ENCODE results near the gene MTNR1A. TPM values are rescaled to one million over a fixed set of nuclear protein-coding genes. Genes with fewer than 3 reads are reported as not detected.
"Not testable (repeated sequence)": the region's sequence is repeated elsewhere in the genome, so short reads cannot be mapped to it uniquely, and the experiment has no call there.

The MTNR1A gene
- total RNA-seq, 1 experiment from 2014 or later, result not detected

- no peaks in the 10 kb centered on the region for H3K4me1 Mint-ChIP-seq (ENCODE audit: low read depth, unreplicated experiment)
- no peak overlapping the region for H3K4me3 Mint-ChIP-seq (ENCODE audit: unreplicated experiment)
- no peaks in the 10 kb centered on the region for H3K9me3 ChIP-seq
- peaks cover 6% of the 10 kb centered on the region for H3K27me3 Mint-ChIP-seq (ENCODE audit: insufficient read depth, unreplicated experiment)
- CTCF ChIA-PET, result no interaction called here
- no peaks in the 10 kb centered on the region for H3K36me3 ChIP-seq (ENCODE audit: control insufficient read depth, insufficient read depth, low read length)
- no peak overlapping the region for H3K27ac Mint-ChIP-seq (ENCODE audit: unreplicated experiment)
- no peak for DNase-seq
- H3K27me3 ChIP-seq (replicated peaks; ENCODE audit: control insufficient read depth, insufficient read depth, low read length), result no peaks in the 10 kb centered on the region
- TF ChIP-seq CTCF (IDR thresholded peaks at IDR 0.05; ENCODE audit: insufficient read depth in 1 of 2, low read depth in 1 of 2, low read length in 1 of 2, severe bottlenecking in 1 of 2, unreplicated experiment in 1 of 2), result no peak
- no peaks in the 10 kb centered on the region for H3K9me3 Mint-ChIP-seq (ENCODE audit: unreplicated experiment)
- BruUV-seq (replicated peaks), result no TSS peak
- POLR2A ChIA-PET, result no interaction called here
- no peaks in the 10 kb centered on the region for H3K4me1 ChIP-seq
- intact Hi-C loops (cut with micrococcal nuclease; ENCODE audit: unreplicated experiment), result no loop called here
- no peaks in the 10 kb centered on the region for H3K36me3 Mint-ChIP-seq (ENCODE audit: insufficient read depth, unreplicated experiment)
- H3K4me3 ChIP-seq (ENCODE audit: low read depth, low read length), result no peak overlapping the region
Measured at GRCh38 chr4:186514271-186514950, 41.0 kb downstream of the MTNR1A start.

GRCh38 chr4:186504771-186505170, 50.6 kb downstream of the MTNR1A start:
- POLR2A ChIA-PET, result not testable (repeated sequence)

GRCh38 chr4:186502231-186502630, 53.1 kb downstream of the MTNR1A start:
- Mint-ChIP-seq H3K27ac (ENCODE audit: unreplicated experiment) (no peak overlapping the region), H3K9me3 (ENCODE audit: unreplicated experiment) (no peaks in the 10 kb centered on the region), H3K4me3 (ENCODE audit: unreplicated experiment) (no peak overlapping the region), H3K36me3 (ENCODE audit: insufficient read depth, unreplicated experiment) (no peaks in the 10 kb centered on the region), H3K4me1 (ENCODE audit: low read depth, unreplicated experiment) (no peaks in the 10 kb centered on the region), H3K27me3 (ENCODE audit: insufficient read depth, unreplicated experiment) (no peaks in the 10 kb centered on the region)
- H3K4me3 ChIP-seq (ENCODE audit: low read depth, low read length), result no peak overlapping the region
- no peak for DNase-seq
- H3K27me3 ChIP-seq (replicated peaks; ENCODE audit: control insufficient read depth, insufficient read depth, low read length), result no peaks in the 10 kb centered on the region
- H3K4me1 ChIP-seq, result no peaks in the 10 kb centered on the region
- H3K36me3 ChIP-seq (ENCODE audit: control insufficient read depth, insufficient read depth, low read length), result no peaks in the 10 kb centered on the region
- CTCF ChIA-PET, result no interaction called here
- TF ChIP-seq CTCF (IDR thresholded peaks at IDR 0.05; ENCODE audit: insufficient read depth in 1 of 2, low read depth in 1 of 2, low read length in 1 of 2, severe bottlenecking in 1 of 2, unreplicated experiment in 1 of 2), result no peak
- POLR2A ChIA-PET, result no interaction called here
- BruUV-seq (replicated peaks), result no TSS peak
- H3K9me3 ChIP-seq, result no peaks in the 10 kb centered on the region
- intact Hi-C loops (cut with micrococcal nuclease; ENCODE audit: unreplicated experiment), result no loop called here

More at GRCh38 chr4:186504771-186505170, 50.6 kb downstream of the MTNR1A start:
- intact Hi-C loops (cut with micrococcal nuclease; ENCODE audit: unreplicated experiment); H3K4me3 ChIP-seq (ENCODE audit: low read depth, low read length); H3K27me3 Mint-ChIP-seq (ENCODE audit: insufficient read depth, unreplicated experiment); H3K27ac Mint-ChIP-seq (ENCODE audit: unreplicated experiment); H3K36me3 ChIP-seq (ENCODE audit: control insufficient read depth, insufficient read depth, low read length); H3K9me3 Mint-ChIP-seq (ENCODE audit: unreplicated experiment); H3K4me1 Mint-ChIP-seq (ENCODE audit: low read depth, unreplicated experiment); H3K9me3 ChIP-seq; H3K36me3 Mint-ChIP-seq (ENCODE audit: insufficient read depth, unreplicated experiment); H3K4me1 ChIP-seq; BruUV-seq (replicated peaks); DNase-seq; H3K27me3 ChIP-seq (replicated peaks; ENCODE audit: control insufficient read depth, insufficient read depth, low read length); H3K4me3 Mint-ChIP-seq (ENCODE audit: unreplicated experiment): not testable (repeated sequence)
- CTCF ChIA-PET, result interaction anchor here (0.8 kb wide), 1 partner anchor 33 kb away, joined by 3 read pairs; no protein-coding TSS in a partner anchor

Data from Caco-2 (cell line).